HEK293 (cell line): ENCODE data around the gene WDFY2.

Source experiments
- CTCF ChIA-PET: fragments of 350-600 bp; formaldehyde crosslinking; extraction: SDS; loops from one replicate; lab custom pipeline; 2021; ENCODE audit warnings: antibody characterized with exemption; lab: Yijun Ruan, JAX
- POLR2A ChIA-PET: fragments of 300-600 bp; formaldehyde crosslinking; extraction: SDS; loops from one replicate; lab custom pipeline; 2020; ENCODE audit warnings: antibody characterized with exemption, inconsistent platforms; lab: Yijun Ruan, JAX
- H3K27ac ChIP-seq: fragments of 200-500 bp; sonication (Bioruptor generic); 2 replicates; pipeline ENCODE4 v1.5.1; 2014; ENCODE audit warnings: low read depth, low read length, control low read depth, inconsistent platforms; ENCODE audit errors: extremely low read depth
- H3K36me3 ChIP-seq, 2 experiments: fragments of 200-500 bp in 1 of 2; sonication (Bioruptor generic) in 1 of 2; 1 replicate in 1 of 2; 2 replicates in 1 of 2; pipeline ENCODE4 v1.5.1; 2014 to 2017; ENCODE audit warnings: inconsistent platforms in 2 of 2, low read length in 2 of 2; ENCODE audit not compliant: control insufficient read depth in 2 of 2, insufficient read depth in 1 of 2
- H3K4me1 ChIP-seq: fragments of 200-500 bp; sonication (Bioruptor generic); 2 replicates; pipeline ENCODE4 v1.5.1; 2014; ENCODE audit warnings: mild to moderate bottlenecking, low read length, inconsistent platforms; ENCODE audit not compliant: control insufficient read depth, insufficient read depth
- H3K4me3 ChIP-seq: 2 replicates; pipeline ENCODE4 v1.5.1; 2011; ENCODE audit warnings: low read depth, mild to moderate bottlenecking, control low read depth, low read length, moderate library complexity
- H3K9me3 ChIP-seq: fragments of 200-500 bp; sonication (Bioruptor generic); 2 replicates; pipeline ENCODE4 v1.5.1; 2014; ENCODE audit warnings: low read depth, low read length, inconsistent platforms; ENCODE audit not compliant: control insufficient read depth, insufficient read depth
- CTCF ChIP-seq: fragments of 450-650 bp; formaldehyde crosslinking; IDR thresholded peaks from 2 replicates; pipeline ENCODE4 v1.5.1; 2016; ENCODE audit warnings: missing biosample characterization, missing genetic modification characterization
- FEZF1 ChIP-seq: fragments of 450-650 bp; formaldehyde crosslinking; IDR thresholded peaks from 2 replicates; pipeline ENCODE4 v1.5.1; 2016; ENCODE audit warnings: missing biosample characterization, missing genetic modification characterization
- GLIS2 ChIP-seq: fragments of 450-650 bp; formaldehyde crosslinking; IDR thresholded peaks from 2 replicates; pipeline ENCODE4 v1.5.1; 2016; ENCODE audit warnings: missing biosample characterization, missing genetic modification characterization
- IKZF3 ChIP-seq: fragments of 450-650 bp; IDR thresholded peaks from 2 replicates; pipeline ENCODE4 v1.5.0; 2018; ENCODE audit warnings: missing biosample characterization, mild to moderate bottlenecking, missing genetic modification characterization, moderate library complexity
- OSR2 ChIP-seq: fragments of 450-650 bp; formaldehyde crosslinking; IDR thresholded peaks from 2 replicates; pipeline ENCODE4 v1.5.1; 2016; ENCODE audit warnings: missing biosample characterization, missing genetic modification characterization
- PRDM6 ChIP-seq: fragments of 450-650 bp; formaldehyde crosslinking; IDR thresholded peaks from 2 replicates; pipeline ENCODE4 v1.5.1; 2017; ENCODE audit warnings: missing biosample characterization, missing genetic modification characterization
- SCRT1 ChIP-seq: fragments of 450-650 bp; formaldehyde crosslinking; IDR thresholded peaks from 2 replicates; pipeline ENCODE4 v1.5.1; 2016; ENCODE audit warnings: missing biosample characterization, missing genetic modification characterization, borderline replicate concordance
- ZBTB1 ChIP-seq: fragments of 450-650 bp; formaldehyde crosslinking; IDR thresholded peaks from 2 replicates; pipeline ENCODE4 v1.5.1; 2016; ENCODE audit warnings: missing biosample characterization, missing genetic modification characterization
- ZBTB17 ChIP-seq: fragments of 450-650 bp; formaldehyde crosslinking; IDR thresholded peaks from 2 replicates; pipeline ENCODE4 v1.5.1; 2016; ENCODE audit warnings: missing biosample characterization, missing genetic modification characterization
- ZBTB20 ChIP-seq: fragments of 450-650 bp; formaldehyde crosslinking; IDR thresholded peaks from 2 replicates; pipeline ENCODE4 v1.5.1; 2016; ENCODE audit warnings: missing biosample characterization, missing genetic modification characterization
- ZBTB44 ChIP-seq: fragments of 450-650 bp; IDR thresholded peaks from 2 replicates; pipeline ENCODE4 v1.5.1; 2018; ENCODE audit warnings: missing biosample characterization, mild to moderate bottlenecking, missing genetic modification characterization
- ZBTB49 ChIP-seq: fragments of 450-650 bp; formaldehyde crosslinking; IDR thresholded peaks from 2 replicates; pipeline ENCODE4 v1.5.1; 2016; ENCODE audit warnings: missing biosample characterization, missing genetic modification characterization, low read depth
- ZBTB6 ChIP-seq: fragments of 450-650 bp; formaldehyde crosslinking; IDR thresholded peaks from 2 replicates; pipeline ENCODE4 v1.5.1; 2017; ENCODE audit warnings: missing biosample characterization, missing genetic modification characterization
- ZEB2 ChIP-seq: fragments of 450-650 bp; formaldehyde crosslinking; IDR thresholded peaks from 2 replicates; pipeline ENCODE4 v1.5.1; 2016; ENCODE audit warnings: missing biosample characterization, missing genetic modification characterization
- ZFHX2 ChIP-seq: fragments of 450-650 bp; formaldehyde crosslinking; conservative IDR thresholded peaks from 2 replicates; pipeline ENCODE4 v1.5.1; 2016; ENCODE audit warnings: missing biosample characterization, missing genetic modification characterization
- ZFP41 ChIP-seq: fragments of 450-650 bp; formaldehyde crosslinking; IDR thresholded peaks from 2 replicates; pipeline ENCODE4 v1.5.1; 2016; ENCODE audit warnings: missing biosample characterization, missing genetic modification characterization, borderline replicate concordance
- ZFP69B ChIP-seq: fragments of 450-650 bp; formaldehyde crosslinking; IDR thresholded peaks from 2 replicates; pipeline ENCODE4 v1.5.1; 2016; ENCODE audit warnings: missing biosample characterization, missing genetic modification characterization
- ZNF146 ChIP-seq: fragments of 450-650 bp; formaldehyde crosslinking; IDR thresholded peaks from 2 replicates; pipeline ENCODE4 v1.5.1; 2016; ENCODE audit warnings: missing biosample characterization, missing genetic modification characterization
- ZNF302 ChIP-seq: fragments of 450-650 bp; formaldehyde crosslinking; IDR thresholded peaks from 2 replicates; pipeline ENCODE4 v1.5.1; 2016; ENCODE audit warnings: missing biosample characterization, missing genetic modification characterization, low read depth
- ZNF324 ChIP-seq: fragments of 450-650 bp; formaldehyde crosslinking; IDR thresholded peaks from 2 replicates; pipeline ENCODE4 v1.5.1; 2016; ENCODE audit warnings: missing biosample characterization, missing genetic modification characterization
- ZNF362 ChIP-seq: fragments of 450-650 bp; formaldehyde crosslinking; IDR thresholded peaks from 2 replicates; pipeline ENCODE4 v1.5.1; 2016; ENCODE audit warnings: missing biosample characterization, missing genetic modification characterization
- ZNF366 ChIP-seq: fragments of 450-650 bp; formaldehyde crosslinking; conservative IDR thresholded peaks from 2 replicates; pipeline ENCODE4 v1.5.1; 2016; ENCODE audit warnings: missing biosample characterization, missing genetic modification characterization
- ZNF426 ChIP-seq: fragments of 450-650 bp; formaldehyde crosslinking; IDR thresholded peaks from 2 replicates; pipeline ENCODE4 v1.5.1; 2017; ENCODE audit warnings: missing biosample characterization, missing genetic modification characterization, mild to moderate bottlenecking, inconsistent platforms, moderate library complexity
- ZNF561 ChIP-seq: fragments of 450-650 bp; IDR thresholded peaks from 2 replicates; pipeline ENCODE4 v1.5.1; 2018; ENCODE audit warnings: missing biosample characterization, missing genetic modification characterization, borderline replicate concordance
- ZNF664 ChIP-seq: fragments of 450-650 bp; formaldehyde crosslinking; IDR thresholded peaks from 2 replicates; pipeline ENCODE4 v1.5.1; 2016; ENCODE audit warnings: missing biosample characterization, missing genetic modification characterization
- ZNF843 ChIP-seq: fragments of 450-650 bp; formaldehyde crosslinking; IDR thresholded peaks from 2 replicates; pipeline ENCODE4 v1.5.1; 2016; ENCODE audit warnings: missing biosample characterization, missing genetic modification characterization
- ZXDB ChIP-seq: fragments of 450-650 bp; formaldehyde crosslinking; IDR thresholded peaks from 2 replicates; pipeline ENCODE4 v1.5.1; 2016; ENCODE audit warnings: missing biosample characterization, missing genetic modification characterization

WDFY2 gene

GRCh38 chr13:51590971-51591627 lies 6.8 kb downstream of the WDFY2 start:
- Histone ChIP-seq H3K4me3 (no peak overlapping the region), H3K27ac (no peak overlapping the region), H3K36me3 (no peaks in the 10 kb centered on the region), H3K4me1 (peaks cover 34% of the 10 kb centered on the region), H3K9me3 (no peaks in the 10 kb centered on the region)
- ChIA-PET CTCF (interaction anchor here (0.6 kb wide), 1 partner anchor 11 kb away, joined by 3 read pairs; no protein-coding TSS in a partner anchor), POLR2A (interaction anchor here (2.5 kb wide), 1 partner anchor 138 kb away, joined by 14 read pairs; the partner anchor contains the start of gene INTS6)
- no peak for TF ChIP-seq ZNF146 (tag by site-specific recombination)
- TF ChIP-seq ZBTB6 = no peak
- TF ChIP-seq SCRT1 (tag by site-specific recombination) = no peak
- no peak for TF ChIP-seq ZFP69B
- peak; percentile 94 for TF ChIP-seq OSR2
- no peak for TF ChIP-seq ZXDB (tag by site-specific recombination)
- 0 out of 2 replicates have a peak, but pooled peaks have one; percentile 52 for TF ChIP-seq ZBTB17 (tag by site-specific recombination)
- no peak for TF ChIP-seq ZBTB20 (tag by site-specific recombination)
- TF ChIP-seq ZNF324 (tag by site-specific recombination) = peak; percentile 65; the same call in 1 of the 2 replicates
- TF ChIP-seq ZEB2 (tag by site-specific recombination) = peak; percentile 85
- TF ChIP-seq ZFHX2 = no peak
- no peak for TF ChIP-seq ZNF302
- TF ChIP-seq ZNF843 = 0 out of 2 replicates have a peak, but pooled peaks have one; percentile 33
- TF ChIP-seq ZFP41 (tag by site-specific recombination) = no peak
- no peak for TF ChIP-seq ZNF426 (tag by site-specific recombination)
- TF ChIP-seq PRDM6 = peak; percentile 76
- TF ChIP-seq ZBTB1 (tag by site-specific recombination) = no peak
- no peak for TF ChIP-seq CTCF (tag by site-specific recombination)
- TF ChIP-seq FEZF1 (tag by site-specific recombination) = peak; percentile 36; the same call in 1 of the 2 replicates
- TF ChIP-seq ZNF366 = peak; percentile 27; the same call in 1 of the 2 replicates
- TF ChIP-seq GLIS2 (tag by site-specific recombination) = no peak
- no peak for TF ChIP-seq ZNF664 (tag by site-specific recombination)
- TF ChIP-seq IKZF3 (tag by site-specific recombination) = peak; percentile 88
- peak; percentile 81 for TF ChIP-seq ZBTB44
- no peak for TF ChIP-seq ZNF362 (tag by site-specific recombination)
- peak; percentile 38; the same call in 1 of the 2 replicates for TF ChIP-seq ZNF561
- no peak for TF ChIP-seq ZBTB49
